Kasumi-1 (cell line): ENCODE measurements around the gene TESK2.

Source experiments
- DNase-seq, 2 experiments: peaks; one replicate each; lab custom pipeline; 2025; lab: John Stamatoyannopoulos, UW

Gene TESK2

GRCh38 chr1:45304311-45305081 lies 186.5 kb downstream of the TESK2 start:
- no peak for DNase-seq

- DNase-seq: peak; percentile 93 to 97
Observed at GRCh38 chr1:45303520-45304310, 187.2 kb downstream of the TESK2 start.

- no peak for DNase-seq
Observed at GRCh38 chr1:45302505-45303150, 188.3 kb downstream of the TESK2 start.

GRCh38 chr1:45300669-45300997 lies 190.3 kb downstream of the TESK2 start:
- DNase-seq: no peak

- DNase-seq: peak; percentile 82 to 86
Observed at GRCh38 chr1:45299981-45300668, 190.8 kb downstream of the TESK2 start.

- no peak for DNase-seq
Observed at GRCh38 chr1:45299296-45299695, 191.7 kb downstream of the TESK2 start.

GRCh38 chr1:45297666-45298356 lies 193.2 kb downstream of the TESK2 start:
- no peak for DNase-seq
